NCI-H1048 (cell line): ENCODE measurements around the gene CENPO.

ENCODE experiments used
- DNase-seq: peaks from one replicate; lab custom pipeline; 2025; lab: John Stamatoyannopoulos, UW

The CENPO gene

GRCh38 chr2:24837996-24838513, 44.8 kb downstream of the CENPO start:
- DNase-seq: no peak

- DNase-seq: no peak
These were observed 45.3 kb downstream of the CENPO start for GRCh38 chr2:24838541-24838940.

- no peak for DNase-seq
These were observed 46.5 kb downstream of the CENPO start for GRCh38 chr2:24839729-24840128.

DNA sequence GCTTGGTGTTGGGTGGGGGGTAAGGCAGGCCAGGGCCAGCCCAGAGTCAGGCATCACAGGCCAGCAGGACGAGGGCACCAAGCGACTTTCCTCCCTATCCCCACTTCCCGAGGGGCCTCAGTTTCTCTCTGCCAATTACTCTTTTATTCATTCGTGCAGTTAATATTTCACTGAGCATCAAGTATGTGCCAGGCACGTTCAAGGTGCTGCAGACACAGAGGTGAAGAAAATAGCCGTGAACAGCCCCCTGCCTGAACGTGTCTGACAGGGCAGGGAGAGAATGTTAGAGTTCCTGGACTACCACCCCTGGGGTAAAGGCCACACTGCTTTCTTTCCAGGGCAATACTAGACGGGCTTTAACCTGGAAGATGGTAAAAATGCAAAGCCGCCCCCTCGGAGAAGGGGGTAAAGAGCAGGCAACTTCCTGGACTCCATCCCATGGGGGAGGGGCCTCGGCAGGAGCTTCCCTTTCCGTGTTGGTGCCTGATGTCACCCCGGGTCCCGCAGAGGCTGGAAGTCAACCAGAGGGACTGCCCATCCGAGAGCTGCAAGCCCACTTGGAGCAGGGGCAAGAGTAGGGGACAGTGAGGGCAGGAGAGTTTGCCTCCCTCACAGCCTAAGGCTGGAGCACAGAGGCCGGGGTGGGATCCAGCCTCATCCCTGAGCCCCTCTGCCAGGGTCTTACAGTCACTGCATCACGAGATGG, 47.1 kb downstream of the CENPO start:
- DNase-seq: no peak

DNA sequence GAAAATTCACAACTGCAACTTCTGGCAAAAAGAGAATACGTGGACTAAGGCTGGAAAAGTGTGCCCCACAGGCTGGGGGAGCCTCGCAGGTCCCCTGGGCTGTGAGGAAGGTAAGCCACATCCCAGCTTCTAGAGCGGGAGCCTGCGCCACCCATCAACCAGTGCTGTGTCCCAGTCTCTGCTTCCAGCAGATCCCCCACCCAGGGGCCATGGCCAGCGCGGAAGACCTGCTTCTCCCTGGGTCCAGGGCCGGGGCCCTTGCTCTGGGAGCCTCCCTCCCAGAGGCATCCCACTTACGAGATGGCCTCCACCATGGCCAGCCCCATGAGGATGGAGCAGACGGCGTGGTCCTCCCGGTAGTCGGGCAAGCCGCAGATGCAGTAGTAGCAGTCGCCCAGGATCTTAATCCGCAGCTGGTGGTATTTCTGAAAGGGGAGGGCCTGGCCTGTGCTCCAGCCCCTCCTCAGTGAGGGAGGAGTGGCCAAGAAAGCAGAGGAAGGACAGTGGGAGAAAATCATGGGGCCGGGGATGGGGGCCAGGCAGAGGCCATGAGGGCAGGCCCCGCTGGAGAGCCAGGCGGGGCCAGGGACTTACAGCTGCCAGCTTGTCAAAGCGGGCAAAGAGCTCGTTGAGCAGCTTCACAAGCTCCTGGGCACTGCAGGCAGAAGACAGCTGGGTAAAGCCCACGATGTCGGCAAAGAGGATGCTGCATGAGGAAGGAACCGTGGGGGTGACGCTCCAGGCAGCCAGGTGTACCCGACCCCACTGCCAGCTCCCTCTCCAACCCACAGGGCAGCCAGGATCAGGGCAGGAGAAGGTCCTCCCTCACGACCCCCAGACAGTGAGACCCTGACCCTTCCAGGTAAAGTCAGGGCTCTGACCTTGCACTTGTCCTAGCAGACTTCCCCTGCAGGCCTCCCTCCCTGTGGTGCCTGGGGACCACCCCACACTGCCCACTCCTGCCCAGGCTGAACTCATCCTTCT, 48.0 kb downstream of the CENPO start:
- no peak for DNase-seq

DNA sequence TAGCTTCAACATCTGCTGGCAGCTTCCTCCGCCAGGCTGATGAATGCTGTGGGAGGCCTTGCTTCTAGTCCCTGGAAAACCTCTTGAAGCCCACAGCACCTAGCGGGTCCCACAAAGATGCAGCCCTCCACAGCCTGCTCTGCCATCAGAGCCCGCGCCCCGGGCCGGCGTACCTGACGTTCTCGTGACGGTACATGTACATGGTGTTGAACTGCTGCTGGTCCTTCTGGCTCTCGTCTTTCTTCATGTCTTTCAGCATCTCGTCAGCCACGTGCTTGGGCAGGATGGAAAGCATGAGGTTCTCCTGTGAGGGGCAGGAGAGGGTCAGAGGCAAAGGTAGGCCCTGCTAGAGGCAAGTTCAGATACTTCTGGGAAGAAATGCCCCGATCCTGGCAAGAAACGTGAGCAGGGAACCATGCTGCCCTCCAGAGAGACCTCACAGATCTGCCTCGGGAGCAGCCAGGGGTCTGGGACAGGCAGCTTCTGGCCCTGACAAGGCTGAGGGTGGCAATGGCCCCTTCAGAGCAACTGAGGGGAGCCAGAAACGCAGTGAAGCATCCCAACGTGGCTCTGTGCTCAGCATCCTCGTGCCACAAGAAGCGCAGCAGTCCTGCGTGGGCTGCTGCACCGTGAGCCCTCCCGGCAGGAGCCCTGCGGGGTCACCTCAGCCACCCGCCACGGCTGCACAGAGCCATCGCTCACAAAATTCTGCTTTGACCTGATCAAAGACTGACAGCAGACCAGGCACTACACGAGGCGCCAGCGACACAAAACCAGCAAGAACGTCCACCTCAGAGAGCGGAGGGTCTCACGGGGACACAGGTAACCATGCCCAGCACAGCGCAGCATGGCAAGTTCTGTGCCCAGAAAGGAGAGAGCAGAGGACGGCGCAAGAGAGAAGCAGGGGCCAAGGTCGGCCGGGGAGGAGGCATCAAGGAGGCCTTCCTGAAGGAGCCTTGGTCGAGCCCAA, 49.1 kb downstream of the CENPO start:
- DNase-seq: no peak

DNA sequence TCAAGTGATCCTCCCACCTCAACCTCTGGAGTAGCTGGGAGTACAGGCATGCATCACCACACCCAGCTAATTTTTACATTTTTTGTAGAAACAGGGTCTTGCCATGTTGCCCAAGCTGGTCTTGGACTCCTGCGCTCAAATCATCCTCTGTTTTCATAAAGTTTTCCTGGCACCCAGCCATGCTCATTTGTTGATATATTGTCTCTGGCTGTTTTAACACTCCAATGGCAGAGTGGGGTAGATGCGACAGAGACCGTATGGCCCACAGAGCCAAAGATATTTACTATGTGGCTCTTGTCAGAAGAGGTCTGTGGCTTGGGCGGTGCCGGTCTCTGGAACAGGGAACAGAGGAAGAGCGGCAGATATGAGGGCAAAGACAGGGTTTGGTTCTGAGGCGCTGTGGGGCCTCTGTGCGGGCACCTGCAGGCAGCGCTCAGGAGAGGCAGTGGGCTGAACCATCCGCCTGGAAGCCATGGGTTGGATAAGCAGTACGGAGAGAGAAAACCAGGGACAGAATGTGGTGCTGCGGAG, 50.2 kb downstream of the CENPO start:
- no peak for DNase-seq

DNA sequence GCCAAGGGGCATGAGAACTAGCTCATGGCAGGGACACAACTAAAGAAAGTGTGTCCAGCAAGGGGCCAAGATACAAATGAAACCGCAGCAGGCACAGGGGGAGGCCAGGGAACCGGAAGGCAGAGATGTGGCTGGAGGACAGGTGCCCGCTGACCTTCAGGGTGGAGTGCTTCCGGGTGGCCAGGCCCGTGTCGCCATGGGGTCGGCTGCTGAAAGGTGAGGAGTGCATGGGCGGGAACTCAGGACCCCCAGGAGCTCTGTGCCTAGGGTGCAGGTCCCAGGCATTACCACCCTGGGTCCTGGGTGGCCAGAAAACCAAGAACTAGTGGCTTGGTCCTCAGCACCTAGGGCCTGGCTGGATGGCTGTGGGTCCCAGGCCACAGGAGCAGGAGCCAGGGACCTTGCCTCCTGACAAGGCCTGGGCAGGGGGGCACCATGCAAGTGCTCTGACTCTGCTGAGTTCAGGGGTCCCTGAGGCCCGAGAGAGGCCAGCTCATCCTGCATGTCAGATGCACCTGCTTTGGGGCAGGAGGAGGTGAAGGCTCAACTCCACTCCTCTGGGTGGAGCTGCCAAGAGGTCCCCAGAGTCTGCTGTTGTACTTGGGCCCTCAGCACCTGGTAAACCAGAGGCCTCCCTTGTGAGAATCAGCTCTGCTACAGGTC, 50.9 kb downstream of the CENPO start:
- DNase-seq: no peak

DNA sequence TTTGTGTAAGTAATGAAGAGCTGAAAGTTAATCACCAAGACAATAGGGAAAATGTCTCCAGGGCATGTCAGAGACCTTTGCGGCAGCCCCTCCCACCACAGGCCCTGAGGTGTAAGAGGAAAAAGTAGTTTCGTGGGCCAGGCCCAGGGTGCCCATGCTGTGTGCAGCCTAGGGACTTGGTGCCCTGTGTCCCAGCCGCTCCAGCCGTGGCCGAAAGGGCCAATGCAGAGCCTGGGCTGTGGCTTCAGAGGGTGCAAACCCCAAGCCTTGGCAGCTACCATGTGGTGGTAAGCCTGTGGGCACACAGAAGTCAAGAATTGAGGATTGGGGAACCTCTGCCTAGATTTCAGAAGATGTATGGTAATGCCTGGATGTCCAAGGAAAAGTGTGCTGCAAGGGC, 52.5 kb downstream of the CENPO start:
- no peak for DNase-seq

GRCh38 chr2:24850944-24851343, 57.7 kb downstream of the CENPO start:
- DNase-seq: no peak

GRCh38 chr2:24852026-24852425, 58.8 kb downstream of the CENPO start:
- no peak for DNase-seq

DNA sequence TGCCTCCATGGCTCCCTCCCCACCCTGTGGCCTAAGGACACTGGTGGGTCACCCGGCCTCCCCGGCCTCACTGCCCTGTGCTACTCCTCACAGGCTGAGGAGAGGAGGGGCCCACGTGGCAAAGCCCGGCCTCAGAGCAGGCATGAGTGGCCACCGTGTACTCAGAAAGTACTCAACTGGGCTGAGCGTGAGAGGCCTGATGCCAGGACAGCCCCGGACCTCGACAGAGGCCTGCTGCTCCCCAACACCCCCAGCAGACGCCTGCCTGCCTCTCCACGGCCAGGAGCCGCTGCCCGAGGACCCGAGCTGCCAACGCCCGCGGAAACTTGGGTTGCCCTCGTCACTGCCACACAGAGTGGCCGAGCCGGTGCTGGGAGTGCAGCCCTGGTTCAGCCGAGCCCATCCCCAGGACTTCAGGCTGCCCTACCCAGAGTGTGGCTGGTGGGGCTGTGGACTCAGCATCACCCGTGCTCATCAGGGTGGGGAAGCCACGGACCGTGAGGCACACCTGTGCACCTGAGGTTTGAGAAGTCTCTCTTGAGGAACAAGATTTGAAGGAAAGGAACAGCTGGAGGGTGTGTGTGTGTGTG, 59.3 kb downstream of the CENPO start:
- DNase-seq: no peak

GRCh38 chr2:24853046-24853445, 59.8 kb downstream of the CENPO start:
- no peak for DNase-seq

DNA sequence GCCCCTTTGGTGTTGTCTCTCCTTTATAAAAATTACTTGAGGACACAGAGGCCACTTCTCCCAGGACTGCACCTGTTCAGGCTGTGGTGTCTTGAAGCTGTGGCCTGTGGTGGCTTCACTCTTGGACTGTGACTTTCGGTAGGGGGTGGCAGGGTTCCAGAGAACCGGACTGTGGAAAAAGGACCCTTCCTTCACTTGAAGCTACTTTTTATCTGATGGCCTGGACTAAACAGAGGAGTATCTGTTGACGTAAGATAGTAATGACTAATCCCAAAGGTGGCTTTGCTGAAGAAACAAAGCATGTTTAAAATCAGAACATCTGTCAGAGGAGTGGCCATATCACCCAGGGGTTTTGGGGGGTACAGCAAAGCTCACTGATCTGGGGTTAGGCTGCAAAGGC, 60.8 kb downstream of the CENPO start:
- DNase-seq: no peak

- DNase-seq: no peak
These were observed 61.9 kb downstream of the CENPO start for GRCh38 chr2:24855022-24855622.

GRCh38 chr2:24855726-24856125, 62.5 kb downstream of the CENPO start:
- no peak for DNase-seq

- no peak for DNase-seq
These were observed 63.6 kb downstream of the CENPO start for GRCh38 chr2:24856791-24857211.

GRCh38 chr2:24857746-24858145, 64.5 kb downstream of the CENPO start:
- no peak for DNase-seq

DNA sequence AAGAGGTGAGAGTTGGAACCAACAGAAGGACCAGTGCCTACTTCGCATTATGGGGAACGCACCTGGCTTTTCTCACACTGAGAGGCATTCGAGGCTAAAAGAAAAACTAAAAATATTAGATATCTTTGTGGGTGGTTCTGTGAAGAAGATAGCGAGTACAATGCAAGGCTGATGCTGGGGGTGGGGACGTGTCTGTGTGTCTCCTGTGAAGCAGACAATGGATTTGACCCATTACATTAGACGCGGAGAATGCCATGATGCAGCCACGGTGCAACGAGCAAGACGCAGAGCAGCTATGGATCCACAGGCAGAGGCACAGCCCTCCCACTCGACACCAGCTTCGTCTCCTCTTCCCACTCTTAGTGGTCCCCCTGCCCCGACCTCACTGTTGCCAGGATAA, 65.8 kb downstream of the CENPO start:
- DNase-seq: no peak

- DNase-seq: no peak
These were observed 66.9 kb downstream of the CENPO start for GRCh38 chr2:24859968-24860600.
